ENCODE results near the gene PHOX2B.

DNA sequence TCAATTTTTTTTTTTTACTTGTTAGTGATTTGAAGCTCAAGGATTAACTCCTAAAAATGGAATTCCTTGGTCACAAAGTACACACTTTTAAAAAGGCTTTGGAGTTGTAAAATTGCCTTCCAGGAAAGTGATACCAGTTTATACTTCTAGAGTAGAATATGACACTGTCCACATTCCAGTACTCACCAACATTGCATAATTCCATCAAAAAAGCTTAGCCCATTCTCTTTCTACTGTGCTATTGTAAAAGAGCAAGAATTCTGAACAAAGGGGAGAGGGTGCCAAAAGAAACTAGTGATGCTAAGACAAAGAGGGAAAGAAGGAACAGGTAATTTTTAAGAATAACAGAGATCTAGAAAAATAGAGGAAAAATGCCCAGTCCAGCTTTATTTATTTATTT lies 10.4 kb upstream of the PHOX2B start:
- TF ChIP-seq, protein P1, sequence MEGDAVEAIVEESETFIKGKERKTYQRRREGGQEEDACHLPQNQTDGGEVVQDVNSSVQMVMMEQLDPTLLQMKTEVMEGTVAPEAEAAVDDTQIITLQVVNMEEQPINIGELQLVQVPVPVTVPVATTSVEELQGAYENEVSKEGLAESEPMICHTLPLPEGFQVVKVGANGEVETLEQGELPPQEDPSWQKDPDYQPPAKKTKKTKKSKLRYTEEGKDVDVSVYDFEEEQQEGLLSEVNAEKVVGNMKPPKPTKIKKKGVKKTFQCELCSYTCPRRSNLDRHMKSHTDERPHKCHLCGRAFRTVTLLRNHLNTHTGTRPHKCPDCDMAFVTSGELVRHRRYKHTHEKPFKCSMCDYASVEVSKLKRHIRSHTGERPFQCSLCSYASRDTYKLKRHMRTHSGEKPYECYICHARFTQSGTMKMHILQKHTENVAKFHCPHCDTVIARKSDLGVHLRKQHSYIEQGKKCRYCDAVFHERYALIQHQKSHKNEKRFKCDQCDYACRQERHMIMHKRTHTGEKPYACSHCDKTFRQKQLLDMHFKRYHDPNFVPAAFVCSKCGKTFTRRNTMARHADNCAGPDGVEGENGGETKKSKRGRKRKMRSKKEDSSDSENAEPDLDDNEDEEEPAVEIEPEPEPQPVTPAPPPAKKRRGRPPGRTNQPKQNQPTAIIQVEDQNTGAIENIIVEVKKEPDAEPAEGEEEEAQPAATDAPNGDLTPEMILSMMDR (IDR thresholded peaks at IDR 0.05 in 4 of 5, conservative IDR thresholded peaks at IDR 0.05 in 1 of 5) = no peak
- no peak for TF ChIP-seq POLR2A (IDR thresholded peaks at IDR 0.05)
